Measurements from ENCODE around the gene MAD1L1.
"Not testable (repeated sequence)": the region's sequence is repeated elsewhere in the genome, so short reads cannot be mapped to it uniquely, and the experiment has no call there.

MAD1L1 gene

DNA sequence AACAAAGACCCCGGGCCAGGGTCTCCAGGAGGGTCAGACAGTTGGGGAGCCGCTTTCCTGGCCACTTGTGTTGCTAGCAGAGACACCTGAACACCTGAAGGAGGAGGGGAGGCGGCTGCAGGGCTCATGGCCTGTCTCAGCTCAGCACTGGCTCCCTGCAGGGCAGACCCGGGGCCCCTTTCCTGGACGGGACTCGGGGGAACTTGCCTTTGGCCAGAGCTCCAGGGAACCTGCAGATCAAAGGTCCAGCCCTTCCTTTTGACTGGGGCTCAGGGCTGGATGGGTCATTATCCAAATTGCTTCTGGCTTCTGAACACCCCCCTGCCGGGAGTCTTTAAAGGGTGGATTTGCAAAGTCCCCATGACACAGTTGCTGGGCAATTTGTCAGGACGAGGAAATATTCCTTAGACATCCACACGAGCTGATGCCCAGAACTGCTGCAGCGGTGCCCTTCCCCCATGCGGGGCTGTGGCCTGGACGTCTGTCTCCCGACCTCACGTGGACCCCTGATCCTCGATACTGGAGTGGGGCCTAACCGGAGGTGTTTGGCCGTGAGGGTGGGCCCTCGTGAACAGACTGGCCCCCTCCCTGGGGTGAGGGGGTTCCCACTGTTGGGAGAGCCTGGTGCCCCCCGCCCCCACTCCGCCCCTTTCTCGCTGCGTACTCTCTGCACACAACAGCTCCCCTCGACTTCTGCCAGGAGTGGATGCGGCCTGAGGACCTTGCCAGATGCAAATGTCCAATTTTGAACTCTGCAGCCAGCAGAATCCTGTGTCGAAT is 368.4 kb downstream of the MAD1L1 start:
- no peak for DNase-seq

DNA sequence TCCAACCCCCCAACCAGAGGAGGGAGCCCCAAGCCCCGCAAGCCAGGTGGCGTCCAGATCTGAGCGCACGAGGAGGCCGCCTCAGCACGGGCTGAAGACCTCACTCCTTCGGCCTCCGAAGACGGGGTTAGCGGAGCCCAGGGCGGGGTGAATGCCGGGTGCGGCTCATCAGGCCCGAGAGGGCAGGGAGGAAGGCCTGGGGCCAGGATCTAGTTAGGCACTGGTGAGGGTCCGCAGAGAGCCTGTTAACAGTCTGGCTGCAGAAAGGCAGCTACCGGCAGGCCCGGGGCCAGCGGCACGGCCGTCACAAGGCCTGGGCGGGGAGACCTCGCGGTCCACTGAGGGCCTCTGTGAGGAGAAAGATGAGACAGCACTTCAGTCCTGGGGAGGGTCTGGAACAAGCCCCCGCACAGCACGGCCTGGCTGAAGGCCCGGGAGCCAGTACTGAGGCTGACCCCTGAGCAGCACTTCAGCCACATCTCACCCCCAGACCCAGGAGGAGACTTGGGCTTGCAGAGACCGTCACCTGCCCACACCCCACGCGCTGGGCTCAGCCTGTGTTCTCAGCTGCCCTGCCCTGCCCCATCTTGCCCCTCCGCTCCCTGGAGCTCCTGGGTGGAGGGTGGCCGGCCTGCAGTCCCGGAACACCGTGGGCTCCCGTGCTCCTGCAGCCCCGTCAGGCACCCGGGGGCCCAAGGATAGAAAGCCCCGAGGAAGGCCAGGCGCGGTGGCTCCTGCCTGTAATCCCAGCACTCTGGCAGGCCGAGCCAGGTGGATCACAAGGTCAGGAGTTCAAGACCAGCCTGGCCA is 369.4 kb downstream of the MAD1L1 start:
- no peak for DNase-seq

DNA sequence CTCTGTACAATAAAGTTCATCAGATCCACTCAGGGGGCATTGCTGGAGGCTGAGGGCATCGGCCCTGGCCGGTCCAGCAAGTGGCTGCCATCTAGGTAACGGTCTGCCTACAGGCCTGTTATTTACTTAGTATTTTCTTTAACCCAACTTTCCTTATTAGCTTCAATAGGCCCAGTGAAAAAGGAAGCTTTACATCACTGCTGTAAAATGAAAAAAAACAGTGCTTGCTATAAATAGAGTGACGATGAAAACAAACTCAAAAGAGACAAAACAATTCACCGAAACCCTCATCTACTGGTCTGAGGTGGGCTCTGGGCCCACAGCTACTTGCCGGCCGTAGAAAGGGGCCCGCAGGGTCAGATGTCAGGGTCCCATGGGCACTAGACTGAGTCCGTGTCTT is 370.2 kb downstream of the MAD1L1 start:
- DNase-seq, result no peak

DNA sequence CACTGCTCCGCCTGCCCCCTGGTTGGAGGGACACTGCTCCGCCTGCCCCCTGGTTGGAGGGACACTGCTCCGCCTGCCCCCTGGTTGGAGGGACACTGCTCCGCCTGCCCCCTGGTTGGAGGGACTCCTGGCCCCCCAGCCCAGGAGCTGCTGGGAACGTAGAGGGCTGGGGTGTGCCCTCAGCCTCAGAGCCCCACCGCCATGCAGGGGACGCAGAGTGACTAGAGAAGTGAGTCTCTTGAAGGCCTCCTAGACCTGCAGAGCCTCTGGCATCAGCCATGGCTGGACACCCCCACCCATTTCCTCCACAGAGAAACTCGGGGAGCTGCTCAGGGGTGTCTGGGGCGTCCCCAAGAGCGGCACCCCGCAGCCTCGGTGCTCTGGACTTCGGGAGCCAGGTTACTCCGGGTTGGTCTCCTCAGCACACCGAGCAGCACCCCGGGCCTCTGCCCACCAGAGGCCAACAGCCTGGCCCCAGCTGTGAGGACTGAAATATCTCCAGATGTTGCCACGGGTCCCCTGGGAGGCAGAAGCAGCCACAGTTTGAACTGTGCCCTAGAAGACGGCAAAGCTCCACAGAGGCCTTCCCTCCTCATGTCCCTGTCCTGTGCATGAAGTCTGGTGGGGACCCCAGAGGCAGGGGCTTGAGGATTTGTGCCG is 370.8 kb downstream of the MAD1L1 start:
- no peak for DNase-seq

DNA sequence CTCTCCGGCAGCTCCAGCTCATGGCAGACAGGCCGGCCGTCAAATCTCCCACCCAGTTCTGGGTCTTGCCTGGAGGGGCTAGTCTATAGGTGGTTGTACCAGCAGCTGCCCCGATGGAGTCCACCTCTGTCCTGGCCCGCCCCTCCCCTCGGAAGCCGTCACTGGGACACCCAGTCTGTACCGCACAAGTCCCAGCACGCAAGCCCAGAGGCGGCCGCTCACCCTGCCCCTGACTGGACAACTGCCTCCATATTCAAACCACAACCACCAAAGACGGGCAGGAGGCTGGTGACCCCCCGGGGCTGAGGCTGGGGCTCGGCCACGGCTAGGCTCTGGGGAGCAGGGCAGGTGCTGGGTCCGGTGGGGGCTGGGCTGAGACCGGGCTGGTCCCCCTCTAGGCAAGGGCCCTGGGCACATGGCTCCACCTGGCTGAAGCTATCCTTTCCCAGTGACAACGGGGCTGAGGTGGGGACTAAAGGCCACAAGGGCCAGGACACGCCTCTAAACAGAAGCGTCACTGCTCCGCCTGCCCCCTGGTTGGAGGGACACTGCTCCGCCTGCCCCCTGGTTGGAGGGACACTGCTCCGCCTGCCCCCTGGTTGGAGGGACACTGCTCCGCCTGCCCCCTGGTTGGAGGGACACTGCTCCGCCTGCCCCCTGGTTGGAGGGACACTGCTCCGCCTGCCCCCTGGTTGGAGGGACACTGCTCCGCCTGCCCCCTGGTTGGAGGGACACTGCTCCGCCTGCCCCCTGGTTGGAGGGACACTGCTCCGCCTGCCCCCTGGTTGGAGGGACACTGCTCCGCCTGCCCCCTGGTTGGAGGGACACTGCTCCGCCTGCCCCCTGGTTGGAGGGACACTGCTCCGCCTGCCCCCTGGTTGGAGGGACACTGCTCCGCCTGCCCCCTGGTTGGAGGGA is 371.6 kb downstream of the MAD1L1 start:
- not testable (repeated sequence) for DNase-seq

DNA sequence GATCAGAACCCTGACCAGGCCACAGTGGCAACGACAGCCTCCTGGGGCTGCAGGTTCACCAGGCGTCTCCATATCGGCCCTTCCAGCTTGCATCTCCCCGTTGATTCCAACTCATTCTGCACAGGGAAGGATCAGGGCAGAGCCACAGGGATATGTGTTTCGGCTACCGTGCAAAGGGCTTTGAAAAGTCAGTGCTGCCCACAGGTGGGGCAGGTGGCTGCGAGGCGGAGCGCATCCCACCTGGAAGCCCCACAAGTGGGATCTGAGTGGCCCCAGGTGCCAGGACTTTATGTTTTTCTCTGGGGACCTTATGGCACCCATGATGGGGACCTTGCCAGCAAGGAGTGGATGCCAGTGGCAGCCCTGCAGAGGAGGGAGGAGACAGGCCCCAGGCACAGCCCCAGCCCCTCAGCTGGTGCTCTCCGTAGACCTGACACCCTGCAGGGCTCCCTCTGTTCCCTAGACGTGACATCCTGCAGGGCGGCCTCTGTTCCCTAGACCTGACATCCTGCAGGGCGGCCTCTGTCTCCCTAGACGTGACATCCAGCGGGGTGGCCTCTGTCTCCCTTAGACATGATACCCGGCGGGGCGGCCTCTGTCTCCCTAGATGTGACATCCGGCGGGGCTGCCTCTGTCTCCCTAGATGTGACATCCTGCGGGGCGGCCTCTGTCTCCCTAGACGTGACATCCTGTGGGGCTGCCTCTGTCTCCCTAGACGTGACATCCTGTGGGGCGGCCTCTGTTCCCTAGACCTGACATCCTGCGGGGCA is 373.3 kb downstream of the MAD1L1 start:
- DNase-seq, result no peak

DNA sequence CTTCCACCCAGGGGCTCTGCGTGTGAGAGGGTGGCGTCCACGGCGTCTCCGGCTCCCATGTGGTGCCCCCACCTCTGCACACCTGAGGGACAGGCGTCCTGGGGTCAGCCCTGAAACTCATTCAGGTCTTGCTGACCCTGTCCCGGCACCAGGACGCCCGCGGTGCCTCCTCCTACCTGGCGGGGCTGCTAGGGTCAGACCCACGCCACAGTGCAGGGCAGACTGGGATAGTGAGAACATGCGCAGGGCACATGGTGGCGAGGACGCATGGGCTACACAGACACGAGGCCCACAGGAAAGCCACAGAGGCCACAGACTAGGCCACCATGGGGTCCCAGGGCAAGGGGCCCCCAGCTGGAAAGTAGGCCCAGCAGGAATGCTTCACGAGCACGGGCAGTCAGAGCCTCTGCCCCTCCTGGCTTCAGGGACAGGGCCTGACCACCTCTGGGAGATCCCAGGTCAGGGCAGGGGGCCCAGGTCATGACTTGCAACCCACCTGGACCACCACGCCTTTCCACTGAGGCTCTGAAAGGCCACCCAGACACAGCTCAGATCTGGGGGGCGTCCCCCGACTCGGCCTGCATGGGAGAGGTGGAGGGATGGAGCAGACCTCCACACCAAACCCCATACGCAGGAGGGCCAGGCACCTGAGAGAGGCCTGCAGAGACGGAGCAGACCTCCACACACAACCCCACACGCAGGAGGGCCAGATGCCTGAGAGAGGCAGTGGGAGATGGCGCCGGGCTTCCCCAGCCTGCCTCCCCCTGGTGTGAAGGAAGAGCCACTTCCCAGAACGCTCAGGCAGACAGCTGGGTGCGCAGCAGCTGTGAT is 374.1 kb downstream of the MAD1L1 start:
- no peak for DNase-seq

DNA sequence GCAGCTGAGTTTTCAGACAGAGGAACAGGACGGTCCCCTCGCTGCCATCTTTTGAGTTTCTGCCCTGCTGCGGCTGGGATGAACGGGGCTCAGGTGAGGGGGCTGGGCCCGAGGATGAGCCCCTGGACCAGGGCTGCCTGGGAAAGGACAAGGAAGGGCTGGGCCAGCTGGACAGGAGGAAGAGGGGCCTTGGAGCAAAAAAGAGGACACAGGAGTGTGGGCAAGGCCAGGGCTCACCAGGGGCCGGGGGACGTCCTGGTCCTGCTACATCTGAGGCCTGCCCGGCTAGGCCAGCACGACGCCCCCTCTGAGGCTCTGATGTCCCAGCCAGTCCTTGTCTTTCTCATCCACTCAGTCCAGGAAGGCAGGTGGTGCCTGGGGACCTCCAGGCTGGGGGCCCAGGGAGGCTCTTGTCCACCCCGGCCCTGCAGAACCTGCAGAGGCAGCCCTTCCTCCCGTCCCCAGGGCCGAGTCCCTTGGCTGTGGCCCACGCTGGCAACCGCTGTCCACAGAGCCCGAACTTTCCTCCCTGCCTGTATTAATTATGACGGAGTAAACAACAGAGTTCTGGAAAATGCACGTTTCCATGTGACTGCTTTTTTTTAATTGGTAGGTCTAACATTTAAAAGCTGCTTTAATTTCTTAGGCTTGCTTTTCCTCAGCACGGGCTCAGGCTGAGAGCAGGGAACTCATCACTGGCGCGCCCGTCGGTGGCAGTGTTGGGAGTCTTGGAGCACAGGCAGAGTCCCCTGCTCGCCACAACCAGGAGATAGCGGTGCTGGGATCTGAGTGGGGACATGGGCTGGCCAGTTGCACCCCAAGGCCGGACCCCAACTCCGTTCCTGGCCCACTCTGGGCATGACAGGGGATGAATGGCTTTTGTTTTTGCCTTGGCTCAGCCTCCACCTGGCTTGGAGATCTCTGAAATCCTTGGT is 375.0 kb downstream of the MAD1L1 start:
- no peak for DNase-seq

DNA sequence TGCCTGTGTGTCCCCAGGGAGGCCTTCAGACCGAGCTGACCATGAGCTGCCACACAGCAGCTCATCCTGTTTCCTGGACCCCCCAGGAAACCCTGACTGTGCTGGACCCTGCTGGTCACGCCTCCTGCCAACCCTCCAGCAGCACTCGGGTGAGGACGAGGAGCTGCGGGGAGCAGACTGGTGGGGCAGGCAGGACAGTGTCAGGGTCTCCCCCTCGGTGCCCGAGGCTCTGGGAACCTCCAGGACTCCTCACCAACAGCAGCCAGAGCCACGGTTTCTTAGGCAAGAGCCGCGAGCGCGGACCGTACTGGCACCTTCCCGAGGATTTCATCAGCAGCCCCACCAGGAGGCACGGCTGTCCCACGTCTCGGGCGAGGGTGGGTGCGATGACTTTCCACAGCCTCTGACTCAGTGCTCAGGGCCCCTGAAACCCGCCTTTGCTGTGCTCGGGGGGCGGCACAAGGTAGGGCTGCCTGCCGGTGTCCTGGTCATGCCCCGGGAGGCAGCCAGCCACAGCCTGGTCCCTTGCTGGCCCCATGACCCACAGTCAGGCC is 375.8 kb downstream of the MAD1L1 start:
- no peak for DNase-seq

DNA sequence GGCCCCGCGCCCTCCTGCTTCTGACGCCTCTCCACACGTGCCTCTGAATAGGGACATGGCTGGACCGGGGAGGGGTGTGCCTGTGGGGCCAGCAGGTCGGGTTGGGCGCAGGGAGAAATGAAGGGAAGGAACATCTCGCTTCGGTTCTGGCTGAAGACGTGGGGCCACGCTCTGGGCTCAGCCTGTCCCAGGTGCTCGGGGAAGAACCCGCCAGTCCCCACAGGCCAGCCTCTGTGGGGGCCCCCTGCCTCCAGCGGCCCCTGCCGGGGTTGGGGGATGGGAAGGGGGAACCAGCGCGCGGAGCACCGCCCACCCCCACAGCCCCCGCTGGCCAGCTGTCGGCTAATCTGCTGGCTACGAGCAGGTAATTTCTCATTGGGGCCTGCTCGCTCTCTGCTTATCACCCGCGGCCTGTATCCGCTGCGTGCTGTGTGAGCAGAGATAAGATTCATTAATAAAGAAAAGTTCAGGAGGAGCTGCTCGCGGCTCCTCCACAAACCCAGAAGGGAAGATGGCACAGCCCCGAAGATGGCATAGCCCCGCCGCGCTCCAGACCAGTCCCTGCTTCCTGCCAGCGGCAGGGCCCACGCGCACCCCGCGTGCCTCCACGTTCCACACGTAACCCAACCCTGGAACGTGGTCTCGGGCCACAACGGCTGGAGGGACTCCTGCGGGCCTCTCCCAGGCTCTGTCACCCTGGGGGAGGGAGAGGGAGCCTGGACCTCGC is 376.4 kb downstream of the MAD1L1 start:
- DNase-seq, result no peak

DNA sequence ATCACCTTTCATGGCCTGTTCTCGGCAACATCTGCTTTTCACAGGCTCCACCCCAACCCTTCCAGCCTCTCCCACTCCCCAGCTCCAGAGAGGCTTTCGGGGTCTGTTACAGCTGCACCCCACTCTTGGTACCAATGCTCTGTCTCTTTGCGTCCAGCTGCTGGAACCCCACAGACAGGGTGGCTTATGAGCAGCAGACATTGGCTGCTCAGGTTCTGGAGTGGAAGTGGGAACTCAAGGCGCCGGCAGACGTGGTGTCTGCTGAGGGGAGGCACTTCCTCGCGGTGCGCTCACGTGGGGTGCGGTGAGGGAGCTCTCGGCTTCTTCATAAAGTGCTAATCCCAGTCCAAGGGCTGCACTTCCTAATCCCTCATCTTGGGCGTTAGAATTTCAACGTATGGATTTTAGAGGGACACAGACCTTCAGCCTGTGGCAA is 377.0 kb downstream of the MAD1L1 start:
- no peak for DNase-seq

DNA sequence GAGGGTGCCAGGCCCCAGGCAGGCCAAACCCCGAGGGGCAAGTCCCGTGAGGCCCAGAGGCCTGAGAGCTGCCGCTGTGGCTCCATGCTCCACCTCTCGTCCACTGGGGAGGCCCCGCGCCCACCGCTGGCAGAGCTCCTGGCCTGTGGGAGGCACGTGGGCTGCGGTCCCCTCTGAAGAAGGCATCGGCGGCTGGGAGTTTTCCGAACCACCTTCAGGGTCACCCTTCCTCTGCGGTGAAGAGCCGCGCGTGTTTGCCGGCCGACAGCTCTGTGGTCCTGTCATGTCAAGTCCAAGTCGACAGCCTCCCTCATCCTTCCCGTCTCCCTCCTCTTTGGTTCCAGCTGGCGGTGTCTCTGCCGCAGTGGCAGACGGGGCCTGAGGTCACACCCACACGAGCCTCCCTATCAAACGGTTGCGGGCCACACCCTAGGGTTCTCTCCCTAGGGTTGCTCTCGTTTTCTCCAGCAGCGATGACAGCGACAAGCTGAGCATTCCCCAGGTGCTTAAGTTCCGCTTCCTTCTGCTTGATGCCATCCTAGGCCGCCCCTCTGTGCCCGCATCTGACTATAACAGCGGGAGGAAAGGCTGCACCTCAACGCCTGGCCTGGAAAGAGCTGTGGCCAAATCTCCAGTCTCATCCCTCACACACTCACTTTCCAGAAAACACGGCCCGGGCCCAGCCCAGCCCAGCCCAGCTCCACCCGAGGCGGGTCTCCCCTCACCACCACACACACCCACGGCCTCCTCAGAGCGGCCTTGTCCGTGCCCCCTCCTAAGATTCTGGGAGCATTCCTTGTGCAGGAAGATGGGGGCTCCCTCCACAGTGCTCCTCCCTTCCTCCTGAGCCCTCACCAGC is 377.6 kb downstream of the MAD1L1 start:
- no peak for DNase-seq

DNA sequence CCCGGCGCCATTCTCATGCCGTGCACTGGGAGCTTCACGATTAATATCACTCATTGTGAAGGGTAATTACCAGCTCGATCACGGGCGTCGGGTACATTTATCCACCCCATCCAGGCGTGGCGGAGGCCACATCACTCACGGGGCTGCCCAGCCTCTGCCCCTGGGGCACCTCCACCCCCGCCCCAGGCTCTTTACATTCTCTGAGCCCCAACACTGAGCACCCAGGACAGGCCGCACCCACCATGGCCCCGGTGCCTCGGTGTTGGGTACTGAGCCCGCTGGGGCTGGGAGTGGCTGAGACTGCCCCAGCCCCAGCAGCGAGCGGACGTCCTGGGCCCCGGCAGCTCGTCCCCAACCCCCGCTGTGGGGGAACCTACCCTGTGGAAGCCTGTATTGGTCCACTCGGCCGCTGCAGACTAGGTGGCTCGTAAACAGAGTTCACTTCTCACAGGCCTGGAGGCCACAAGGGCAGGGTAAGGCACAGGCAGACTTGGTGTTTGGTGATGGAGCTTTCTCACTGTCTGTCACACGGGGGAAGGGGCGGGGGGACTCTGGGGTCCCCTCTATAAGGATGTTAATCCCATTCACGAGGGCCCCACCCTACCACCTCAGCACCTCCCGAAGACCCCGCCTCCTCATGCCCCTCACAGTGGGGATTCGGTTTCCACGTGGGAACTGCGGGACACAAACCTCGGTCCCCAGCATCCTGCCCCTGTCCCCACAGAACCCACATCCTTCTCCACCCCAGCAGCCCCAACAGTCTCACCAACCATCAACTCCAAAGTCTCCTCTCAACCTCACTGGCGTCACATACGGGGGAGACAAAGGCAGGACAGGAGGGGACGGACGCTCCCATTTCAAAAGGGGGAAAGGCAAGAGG is 378.5 kb downstream of the MAD1L1 start:
- DNase-seq, result no peak

DNA sequence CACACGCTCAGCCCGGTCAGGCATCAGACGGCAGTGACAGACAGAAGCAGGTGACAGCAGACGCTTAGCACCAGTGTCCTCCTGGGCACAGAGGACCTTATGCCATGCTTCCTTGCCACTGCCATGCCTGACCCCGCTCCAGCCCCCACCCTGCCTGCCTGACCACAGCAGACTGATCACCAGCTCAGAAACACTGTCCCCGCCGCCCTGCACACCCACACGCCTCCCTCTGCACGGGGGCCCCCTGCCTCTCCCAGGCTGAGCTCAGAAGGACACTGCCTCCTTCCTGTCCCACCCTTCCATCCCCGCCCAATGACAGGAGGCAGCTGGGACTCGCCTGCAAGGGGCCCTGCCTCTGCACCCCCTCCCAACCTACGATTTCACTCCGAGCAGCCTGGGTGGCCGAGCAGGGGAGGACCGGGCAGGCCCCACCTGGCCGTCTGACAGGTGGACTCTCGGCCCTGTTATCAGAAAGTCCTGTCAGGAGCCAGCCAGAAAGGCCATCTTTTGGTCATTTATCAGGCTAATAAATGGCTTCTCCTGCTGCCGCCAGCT is 379.2 kb downstream of the MAD1L1 start:
- no peak for DNase-seq

DNA sequence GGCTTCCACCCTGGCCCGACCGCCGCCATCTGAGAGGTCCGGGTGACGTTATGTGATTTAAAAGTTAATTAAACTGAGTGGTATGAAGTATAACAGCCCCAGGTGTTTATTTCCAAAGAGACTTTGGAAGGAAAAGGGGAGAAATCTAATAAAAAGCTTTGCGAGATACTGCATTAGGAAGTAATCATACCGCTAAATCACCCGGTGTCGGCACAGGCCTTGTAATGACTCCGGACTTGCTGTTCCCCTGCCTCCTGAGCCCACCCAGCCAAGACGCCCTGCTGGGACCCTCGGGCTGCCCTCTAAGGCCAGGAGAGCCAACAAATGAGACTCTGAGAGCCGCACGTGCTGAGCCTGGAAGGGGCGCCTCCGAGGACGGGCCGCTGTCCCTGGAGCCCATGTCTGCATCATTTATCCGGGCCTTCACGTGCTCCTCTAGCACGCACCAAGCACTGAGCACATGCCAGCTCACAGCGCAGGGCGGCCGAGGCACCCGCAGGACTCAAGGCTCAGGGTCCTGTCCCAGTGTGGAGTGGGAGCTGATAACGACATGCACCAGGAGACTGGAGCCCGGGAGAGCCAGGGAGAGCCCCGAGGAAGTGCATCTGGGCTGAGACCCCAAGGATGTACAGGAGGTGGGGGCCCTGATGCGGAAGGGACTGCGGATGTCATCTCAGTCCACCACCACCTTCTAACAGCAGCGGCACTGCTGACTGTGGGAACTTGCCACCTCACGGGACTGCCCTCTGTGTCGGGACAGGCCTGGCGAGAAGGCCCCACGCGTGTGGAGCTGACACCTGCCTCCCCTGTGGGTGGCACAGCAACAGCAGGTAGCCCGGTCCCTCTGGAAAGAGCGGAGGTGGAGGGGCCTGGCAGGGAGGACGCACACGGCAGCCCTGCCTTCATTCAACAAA is 380.0 kb downstream of the MAD1L1 start:
- no peak for DNase-seq

Data from activated CD4-positive, alpha-beta T cell treated with anti-CD3 and anti-CD28 coated beads, Interleukin-10, Interleukin-2, amounts not matched to agents 100 ng/mL and 50 ng/mL, durations not matched to agents 16 hours and 8 hours (primary cell).